Adrenal gland (tissue), 12 donors: ENCODE data around the gene CTAGE15. TPM values are rescaled to one million over a fixed set of nuclear protein-coding genes. Genes with fewer than 3 reads are reported as not detected.
"Not testable (repeated sequence)": the region's sequence is repeated elsewhere in the genome, so short reads cannot be mapped to it uniquely, and the experiment has no call there.

Experiments
- DNase-seq, 7 donors: peaks; one replicate each; pipeline ENCODE4 v3.0.0-alpha.2; 2019 to 2020
- H3K27ac ChIP-seq, 5 donors: fragments of 200-600 bp; sonication (generic) in 4 of 5; 1 replicate in 3 of 5; 2 replicates in 2 of 5; pipeline versions ENCODE4 v1.5.1 to v1.8.0; 2016 to 2020; ENCODE audit warnings: mild to moderate bottlenecking in 1 of 5
- H3K27me3 ChIP-seq: fragments of 200-600 bp; 2 replicates; pipeline ENCODE4 v1.8.0; 2021
- H3K36me3 ChIP-seq, 2 donors: fragments of 200-600 bp; replicated peaks in 1 of 2; 1 replicate in 1 of 2; 2 replicates in 1 of 2; pipeline versions ENCODE4 v1.5.1 to v1.8.0; 2018 to 2022
- H3K4me1 ChIP-seq, 2 donors: fragments of 200-600 bp; replicated peaks in 1 of 2; 1 replicate in 1 of 2; 2 replicates in 1 of 2; pipeline versions ENCODE4 v1.5.1 to v1.8.0; 2018 to 2021
- H3K4me3 ChIP-seq, 4 donors: fragments of 200-600 bp; sonication (generic) in 3 of 4; one replicate each; pipeline ENCODE4 v1.5.1; 2016 to 2018
- H3K9me3 ChIP-seq, 3 donors: fragments of 200-600 bp; sonication (generic) in 1 of 3; replicated peaks in 1 of 3; 1 replicate in 2 of 3; 2 replicates in 1 of 3; pipeline versions ENCODE4 v1.5.1 to v1.8.0; 2016 to 2021
- CTCF ChIP-seq, 6 experiments: fragments of 450-650 bp in 4 of 6; fragments of 200-600 bp in 2 of 6; sonication (generic) in 1 of 6; IDR thresholded peaks; 1 replicate in 5 of 6; 2 replicates in 1 of 6; pipeline versions ENCODE4 v1.5.1 to v1.8.0; 2016 to 2021; ENCODE audit warnings: antibody characterized with exemption in 6 of 6, mild to moderate bottlenecking in 2 of 6, moderate library complexity in 1 of 6
- WGBS, 4 donors: extraction: QIAGEN DNeasy Blood & Tissue Kit in 2 of 4; methylation state at CpG; one replicate each; pipeline versions ENCODE4 v1.1.5 to v1.1.7; 2013 to 2017; 5-methylcytosine and 5-hydroxymethylcytosine counted together
- intact Hi-C, 2 donors: fragments of 100-400 bp; cut with DNase I; formaldehyde crosslinking; loops; one replicate each; pipeline versions ENCODE4 v1.14.1 to v1.15.0; 2022 to 2023
- polyA plus RNA-seq, 3 donors: library from polyadenylated mRNA; stranded (reverse); fragments of 200-250 nt in 2 of 3; fragments of 350-450 nt in 1 of 3; fragmentation: Illumina TruSeq in 1 of 3; extraction: RNeasy Lipid Tissue Mini Kit (QIAGEN cat#74804) in 1 of 3; gene quantifications; one replicate each; pipeline ENCODE4 v1.2.3, GENCODE V29; 2013 to 2014
- small RNA-seq, 2 donors: library from RNA; depleted of rRNA; stranded (forward); fragments of <200 nt; gene quantifications; one replicate each; pipeline ENCODE3, GENCODE V24; 2016
- total RNA-seq, 9 donors: library from RNA; depleted of rRNA in 4 of 9; stranded (reverse); fragments of >200 nt in 4 of 9; fragments of 120-200 nt in 1 of 9; fragmentation: NEBNext Ultra II Directional in 1 of 9; extraction: Animal tissue kit (Norgen Biotek cat#: 25700) in 1 of 9; gene quantifications; one replicate each; pipeline versions ENCODE4 v1.1.0 to v1.2.4, GENCODE V29; 2013 to 2023
- donor health status: healthy with polysubstance abuse.
- donor health status: Bipolar disorder and iron deficiency.
- donor health status: DM: yes; HTN: yes; CAD: no.
- donor health status: DM: no; HTN: no; CAD: no.
- donor health status: DM: no; HTN: no; CAD: no.
- donor health status: DM: yes; HTN: yes; CAD: no.

The CTAGE15 gene
- total and polyA plus RNA-seq, 12 donors = 0.09 to 0.22 TPM; not detected in 10

GRCh38 chr7:143620058-143620457, 48.5 kb downstream of the CTAGE15 start:
- WGBS, 4 donors = 1% methylated on average over 13 of the region's 23 CpGs; no CpG with 5 or more reads in 3 of the 4 donors
- H3K27ac ChIP-seq, H3K4me1 ChIP-seq, H3K36me3 ChIP-seq, H3K4me3 ChIP-seq, H3K9me3 ChIP-seq, H3K27me3 ChIP-seq, intact Hi-C loops: not testable (repeated sequence)
- TF ChIP-seq CTCF (IDR thresholded peaks at IDR 0.05) = peak in 2 of 6 experiments; percentile 26 to 28
- peak in 5 of 7 donors; percentile 44 to 89 (median 69) for DNase-seq

GRCh38 chr7:143620646-143621045, 49.0 kb downstream of the CTAGE15 start, which contains the start of gene TCAF2:
TCAF2 (plus strand) TSS chr7:143620974.
- peak in 5 of 7 donors; percentile 69 to 90 (median 83) for DNase-seq
- H3K9me3 ChIP-seq, H3K4me1 ChIP-seq, H3K27ac ChIP-seq, H3K27me3 ChIP-seq, H3K36me3 ChIP-seq, H3K4me3 ChIP-seq, intact Hi-C loops: not testable (repeated sequence)
- 0% methylated on average over 12 of the region's 38 CpGs; no CpG with 5 or more reads in 3 of the 4 donors for WGBS, 4 donors

- intact Hi-C loops, H3K36me3 ChIP-seq, H3K4me3 ChIP-seq, DNase-seq, H3K4me1 ChIP-seq, H3K27ac ChIP-seq, H3K9me3 ChIP-seq, H3K27me3 ChIP-seq: not testable (repeated sequence)
- no CpG with 5 or more reads among the region's 16 CpGs for WGBS, 4 donors
These were observed 49.6 kb downstream of the CTAGE15 start for GRCh38 chr7:143621175-143621574.

- H3K4me3 ChIP-seq, H3K36me3 ChIP-seq, DNase-seq, H3K4me1 ChIP-seq, H3K27ac ChIP-seq, intact Hi-C loops, H3K9me3 ChIP-seq, H3K27me3 ChIP-seq: not testable (repeated sequence)
- WGBS, 4 donors = no CpG with 5 or more reads among the region's 17 CpGs
These were observed 50.5 kb downstream of the CTAGE15 start for GRCh38 chr7:143622130-143622529.

Small RNA genes within 50 kb of the gene (small RNA-seq; reads per million reads assigned to genes)
- 0 reads per million in 2 donors for gene AC073264.2
- gene RNU6-162P = 0 reads per million in 2 donors

Other genes with a start within 250 kb of the CTAGE15 start
- gene FAM131B, start 209.1 kb upstream of the CTAGE15 start, total RNA-seq = 1 to 10 TPM in 2 of 9 donors, under 1 TPM in 7; 0.10 to 1.7 (median 0.57) TPM
- under 1 TPM; 0.20 to 0.40 (median 0.29) TPM for gene FAM131B, start 209.1 kb upstream of the CTAGE15 start, polyA plus RNA-seq
- gene ZYX, start 190.5 kb upstream of the CTAGE15 start, total RNA-seq = 100 to 1,000 TPM in 2 of 9 donors, 10 to 100 TPM in 6, 1 to 10 TPM in 1; 5.0 to 112 (median 76.9) TPM
- gene ZYX, start 190.5 kb upstream of the CTAGE15 start, polyA plus RNA-seq = 100 to 1,000 TPM in 2 of 3 donors, 10 to 100 TPM in 1; 34.8 to 152 (median 117) TPM
- 1 to 10 TPM in 1 of 9 donors, under 1 TPM in 5, not detected in 3; 0.14 to 1.3 (median 0.51) TPM for gene EPHA1, start 162.9 kb upstream of the CTAGE15 start, total RNA-seq
- gene EPHA1, start 162.9 kb upstream of the CTAGE15 start, polyA plus RNA-seq = 1 to 10 TPM in 1 of 3 donors, under 1 TPM in 2; 0.07 to 1.2 (median 0.40) TPM
- under 1 TPM in 1 of 9 donors, not detected in 8; 0.42 TPM for gene TAS2R60, start 128.3 kb upstream of the CTAGE15 start, total RNA-seq
- not detected for gene TAS2R60, start 128.3 kb upstream of the CTAGE15 start, polyA plus RNA-seq
- gene TAS2R41, start 93.9 kb upstream of the CTAGE15 start, total RNA-seq = under 1 TPM in 1 of 9 donors, not detected in 8; 0.28 TPM
- not detected for gene TAS2R41, start 93.9 kb upstream of the CTAGE15 start, polyA plus RNA-seq
- gene TCAF2, start 49.2 kb downstream of the CTAGE15 start, total RNA-seq = 1 to 10 TPM; 1.2 to 8.9 (median 2.7) TPM
- 1 to 10 TPM; 1.1 to 2.3 (median 1.8) TPM for gene TCAF2, start 49.2 kb downstream of the CTAGE15 start, polyA plus RNA-seq
- gene CTAGE6, start 185.9 kb downstream of the CTAGE15 start, total RNA-seq = 1 to 10 TPM in 4 of 9 donors, under 1 TPM in 3, not detected in 2; 0.28 to 3.6 (median 1.1) TPM
- under 1 TPM; 0.07 to 0.24 (median 0.13) TPM for gene CTAGE6, start 185.9 kb downstream of the CTAGE15 start, polyA plus RNA-seq